SK-N-SH (cell line): ENCODE measurements around the gene URAD. TPM values are rescaled to one million over a fixed set of nuclear protein-coding genes. Genes with fewer than 3 reads are reported as not detected.

Experiments
- CTCF ChIA-PET: fragments of 300-600, 350-600 bp; formaldehyde crosslinking; extraction: SDS; loops from one replicate; lab custom pipeline; 2021; lab: Yijun Ruan, JAX
- POLR2A ChIA-PET: fragments of 350-600 bp; sonication (Branson Sonifier 250); formaldehyde crosslinking; extraction: SDS; loops from one replicate; lab custom pipeline; 2020; ENCODE audit warnings: antibody characterized with exemption, inconsistent platforms; lab: Yijun Ruan, JAX
- DNase-seq: peaks from one replicate; pipeline ENCODE4 v3.0.0; 2012
- H2AFZ ChIP-seq: fragments of 200-600 bp; sonication (generic); 2 replicates; pipeline ENCODE4 v1.8.1; 2016; ENCODE audit warnings: antibody characterized with exemption, mild to moderate bottlenecking, low read depth
- H3F3A ChIP-seq: fragments of 200-600 bp; sonication (generic); replicated peaks from 2 replicates; pipeline ENCODE3; 2016; ENCODE audit warnings: antibody characterized with exemption, mild to moderate bottlenecking; ENCODE audit not compliant: insufficient read depth
- H3K27ac ChIP-seq, 2 experiments: fragments of 200-500 bp in 1 of 2; fragments of 200-600 bp in 1 of 2; sonication (Bioruptor generic) in 1 of 2; sonication (generic), shearing (Covaris generic) in 1 of 2; 2 replicates each; pipeline versions ENCODE4 v1.5.1 to v1.6.1; 2014 to 2016; ENCODE audit warnings: low read depth in 2 of 2, inconsistent platforms in 1 of 2, low read length in 1 of 2, mild to moderate bottlenecking in 1 of 2, mixed read lengths in 1 of 2
- H3K27me3 ChIP-seq: fragments of 200-600 bp; sonication (generic), shearing (Covaris generic); 2 replicates; pipeline ENCODE4 v1.6.1; 2016; ENCODE audit warnings: mixed run types; ENCODE audit not compliant: insufficient read depth
- H3K36me3 ChIP-seq, 2 experiments: fragments of 200-500 bp in 1 of 2; fragments of 200-600 bp in 1 of 2; sonication (Bioruptor generic) in 1 of 2; sonication (generic) in 1 of 2; replicated peaks in 1 of 2; 2 replicates each; pipeline versions ENCODE3 to v1.5.1; 2014 to 2016; ENCODE audit warnings: low read length in 1 of 2, mild to moderate bottlenecking in 1 of 2; ENCODE audit not compliant: insufficient read depth in 2 of 2, control insufficient read depth in 1 of 2
- H3K4me1 ChIP-seq, 2 experiments: fragments of 200-500 bp in 1 of 2; fragments of 200-600 bp in 1 of 2; sonication (Bioruptor generic) in 1 of 2; sonication (generic), shearing (Covaris generic) in 1 of 2; 2 replicates each; pipeline versions ENCODE4 v1.5.1 to v1.6.1; 2014 to 2016; ENCODE audit warnings: low read depth in 1 of 2, low read length in 1 of 2, mixed run types in 1 of 2; ENCODE audit not compliant: insufficient read depth in 2 of 2, control insufficient read depth in 1 of 2
- H3K4me2 ChIP-seq: fragments of 200-600 bp; sonication (generic), shearing (Covaris generic); 2 replicates; pipeline ENCODE4 v1.6.1; 2017; ENCODE audit warnings: mixed run types
- H3K4me3 ChIP-seq, 2 experiments: fragments of 200-500 bp in 1 of 2; fragments of 200-600 bp in 1 of 2; sonication (Bioruptor generic) in 1 of 2; sonication (generic), shearing (Covaris generic) in 1 of 2; 2 replicates each; pipeline versions ENCODE4 v1.5.1 to v1.8.1; 2014 to 2016; ENCODE audit warnings: low read depth in 2 of 2, inconsistent platforms in 1 of 2, low read length in 1 of 2, mild to moderate bottlenecking in 1 of 2, mixed read lengths in 1 of 2, moderate library complexity in 1 of 2
- H3K79me2 ChIP-seq: fragments of 200-600 bp; sonication (generic); 2 replicates; pipeline ENCODE4 v1.8.1; 2017; ENCODE audit warnings: mild to moderate bottlenecking; ENCODE audit not compliant: insufficient read depth
- H3K9ac ChIP-seq: fragments of 200-600 bp; sonication (generic); 2 replicates; pipeline ENCODE4 v1.6.1; 2017; ENCODE audit warnings: mixed run types
- H3K9me2 ChIP-seq: fragments of 200-600 bp; sonication (generic); 2 replicates; pipeline ENCODE4 v1.6.1; 2017; ENCODE audit warnings: mixed run types
- H3K9me3 ChIP-seq: fragments of 200-600 bp; sonication (generic); 2 replicates; pipeline ENCODE4 v1.6.1; 2017; ENCODE audit warnings: mixed run types, mild to moderate bottlenecking, moderate library complexity
- H4K20me1 ChIP-seq: fragments of 200-600 bp; sonication (generic); 2 replicates; pipeline ENCODE4 v1.6.1; 2017; ENCODE audit warnings: mild to moderate bottlenecking, mixed run types; ENCODE audit not compliant: insufficient read depth
- CTCF ChIP-seq: fragments of 200-600 bp; sonication (generic); IDR thresholded peaks from 2 replicates; pipeline ENCODE4 v1.6.1; 2017; ENCODE audit warnings: antibody characterized with exemption, mild to moderate bottlenecking, moderate library complexity
- EP300 ChIP-seq, 2 experiments: IDR thresholded peaks; 2 replicates each; pipeline versions ENCODE4 v1.4.0 to v1.6.1; 2012; ENCODE audit warnings: borderline replicate concordance in 1 of 2, low read depth in 1 of 2, low read length in 1 of 2
- FOSL2 ChIP-seq: IDR thresholded peaks from 2 replicates; pipeline ENCODE4 v1.4.0; 2012; ENCODE audit warnings: low read depth, mild to moderate bottlenecking, moderate library complexity, borderline replicate concordance
- GATA2 ChIP-seq: sonication (generic); formaldehyde crosslinking; IDR thresholded peaks from 2 replicates; pipeline ENCODE4 v1.5.0; 2020; ENCODE audit warnings: mild to moderate bottlenecking, missing genetic modification reagents
- IRF3 ChIP-seq: fragments of 150-350 bp; IDR thresholded peaks from 2 replicates; pipeline ENCODE4 v1.6.1; 2016; ENCODE audit warnings: mild to moderate bottlenecking, low read depth, low read length
- MAX ChIP-seq: IDR thresholded peaks from 2 replicates; pipeline ENCODE4 v1.4.0; 2012; ENCODE audit warnings: low read depth
- MXI1 ChIP-seq: IDR thresholded peaks from 2 replicates; pipeline ENCODE4 v1.6.1; 2012; ENCODE audit warnings: mild to moderate bottlenecking, low read depth, low read length, improper control_type of control experiment
- POLR2AphosphoS5 ChIP-seq: IDR thresholded peaks from 2 replicates; pipeline ENCODE4 v1.6.1; 2012; ENCODE audit warnings: low read depth, low read length
- RAD21 ChIP-seq: IDR thresholded peaks from 2 replicates; pipeline ENCODE4 v1.6.1; 2012; ENCODE audit warnings: mild to moderate bottlenecking, low read length
- TCF12 ChIP-seq: IDR thresholded peaks from 2 replicates; pipeline ENCODE4 v1.4.0; 2012
- YY1 ChIP-seq: IDR thresholded peaks from 2 replicates; pipeline ENCODE4 v1.4.0; 2012; ENCODE audit warnings: low read depth, mild to moderate bottlenecking
- WGBS: methylation state at CpG from one replicate; pipeline ENCODE4 v1.1.6; 2017; ENCODE audit warnings: low lambda C conversion rate; 5-methylcytosine and 5-hydroxymethylcytosine counted together
- polyA plus RNA-seq, 3 experiments: library from polyadenylated mRNA; depleted of rRNA; stranded (reverse); fragments of >200 nt; gene quantifications; 2 replicates each; pipeline ENCODE4 v1.2.3, GENCODE V29; 2012

Gene URAD
- polyA plus RNA-seq, 1 of the 3 experiments (the other 2 are of a cell fraction): not detected

GRCh38 chr13:28013482-28013881 lies 25.0 kb upstream of the URAD start:
- Histone ChIP-seq H3K79me2 (no peaks in the 10 kb centered on the region), H3K27me3 (peaks cover 40% of the 10 kb centered on the region; the same call in 1 of the 2 replicates), H3F3A (no peaks in the 10 kb centered on the region), H3K9ac (no peak overlapping the region), H3K4me3 (no peak overlapping the region), H4K20me1 (no peaks in the 10 kb centered on the region), H3K4me2 (no peak overlapping the region), H2AFZ (no peak overlapping the region), H3K9me3 (no peaks in the 10 kb centered on the region), H3K27ac (no peak overlapping the region), H3K36me3 (no peaks in the 10 kb centered on the region), H3K4me1 (no peaks in the 10 kb centered on the region), H3K9me2 (no peaks in the 10 kb centered on the region)
- POLR2A ChIA-PET: no interaction called here
- no peak for TF ChIP-seq CTCF
- no peak for TF ChIP-seq RAD21
- no peak for TF ChIP-seq YY1
- no peak for TF ChIP-seq FOSL2
- TF ChIP-seq TCF12: no peak
- no peak for TF ChIP-seq POLR2AphosphoS5
- TF ChIP-seq MXI1: no peak
- no peak for TF ChIP-seq MAX
- TF ChIP-seq EP300 (IDR thresholded peaks at IDR 0.05; ENCODE audit: borderline replicate concordance in 1 of 2, low read depth in 1 of 2, low read length in 1 of 2): no peak
- DNase-seq: no peak
- 0% methylated on average over 1 of the region's 1 CpG for WGBS
- CTCF ChIA-PET: interaction anchor here (1.0 kb wide), 1 partner anchor 15 kb away, joined by 3 read pairs; no protein-coding TSS in a partner anchor

GRCh38 chr13:28012896-28013295 lies 24.4 kb upstream of the URAD start:
- no peaks in the 10 kb centered on the region for H3K9me3 ChIP-seq
- no peaks in the 10 kb centered on the region for H4K20me1 ChIP-seq
- no peak for DNase-seq
- POLR2A ChIA-PET: no interaction called here
- no peak overlapping the region for H3K4me2 ChIP-seq
- H3K27ac ChIP-seq: no peak overlapping the region
- H3K36me3 ChIP-seq: no peaks in the 10 kb centered on the region
- H3K79me2 ChIP-seq: no peaks in the 10 kb centered on the region
- H3K27me3 ChIP-seq: peaks cover 42% of the 10 kb centered on the region; the same call in 1 of the 2 replicates
- H2AFZ ChIP-seq: no peak overlapping the region
- H3K4me3 ChIP-seq: no peak overlapping the region
- no peak overlapping the region for H3K9ac ChIP-seq
- H3F3A ChIP-seq: no peaks in the 10 kb centered on the region
- no peak for TF ChIP-seq TCF12
- no peak for TF ChIP-seq IRF3
- no peak for TF ChIP-seq RAD21
- no peak for TF ChIP-seq GATA2 (CRISPR knock-in tag)
- no peaks in the 10 kb centered on the region for H3K9me2 ChIP-seq
- H3K4me1 ChIP-seq: no peaks in the 10 kb centered on the region
- CTCF ChIA-PET: no interaction called here
